HFF-Myc (cell line): ENCODE measurements around the gene URM1.
A peak's percentile ranks its signal among the peaks of the same experiment; 100 is the strongest.
"Not testable (repeated sequence)": the region's sequence is repeated elsewhere in the genome, so short reads cannot be mapped to it uniquely, and the experiment has no call there.

ENCODE experiments used
- DNase-seq: peaks from one replicate; pipeline ENCODE4 v3.0.0-alpha.2; 2011; ENCODE audit warnings: low read depth; ENCODE audit errors: extremely low read depth
- H3K4me3 ChIP-seq: replicated peaks from 2 replicates; pipeline ENCODE4 v1.5.1; 2011; ENCODE audit warnings: low read depth, mild to moderate bottlenecking, control low read depth, low read length
- CTCF ChIP-seq: IDR thresholded peaks from 2 replicates; pipeline ENCODE4 v1.5.1; 2012; ENCODE audit warnings: mild to moderate bottlenecking, low read depth, low read length, control low read depth; ENCODE audit errors: missing control alignments

Gene URM1

GRCh38 chr9:128420651-128421481 lies 49.7 kb downstream of the URM1 start, which contains the start of gene CERCAM:
CERCAM (plus strand) TSS chr9:128420857; CDS start chr9:128420878, 21 bp downstream.
- no peak for TF ChIP-seq CTCF
- peak within 1 kb of the TSS; percentile 60 for H3K4me3 ChIP-seq

GRCh38 chr9:128421482-128421996 lies 50.4 kb downstream of the URM1 start:
- no peak for DNase-seq
- H3K4me3 ChIP-seq = peak overlapping the region; percentile 60

More at GRCh38 chr9:128420651-128421481, 49.7 kb downstream of the URM1 start, which contains the start of gene CERCAM:
- no peak for DNase-seq

GRCh38 chr9:128422022-128422782 lies 51.0 kb downstream of the URM1 start:
- peak overlapping the region; percentile 60 for H3K4me3 ChIP-seq
- DNase-seq = not testable (repeated sequence)

More at GRCh38 chr9:128421482-128421996, 50.4 kb downstream of the URM1 start:
- no peak for TF ChIP-seq CTCF

DNA sequence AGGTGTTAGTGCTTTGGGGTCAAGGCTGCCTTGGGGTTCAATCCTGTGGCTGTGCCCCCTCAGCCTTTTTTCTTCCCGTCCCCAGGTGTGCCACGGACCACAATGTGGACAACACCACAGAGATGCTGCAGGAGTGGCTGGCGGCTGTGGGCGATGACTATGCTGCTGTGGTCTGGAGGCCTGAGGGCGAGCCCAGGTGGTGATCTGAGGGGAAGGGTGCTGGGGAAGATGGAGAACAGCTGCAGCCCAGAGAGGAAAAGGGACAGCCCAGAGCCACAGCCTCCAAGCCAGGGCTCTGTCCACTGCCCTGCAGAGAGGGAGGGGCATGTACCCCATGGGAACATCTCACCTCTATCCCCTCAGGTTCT lies 51.6 kb downstream of the URM1 start:
- no peak for TF ChIP-seq CTCF
- no peak for DNase-seq
- no peak overlapping the region for H3K4me3 ChIP-seq

- not testable (repeated sequence) for H3K4me3 ChIP-seq, DNase-seq
Measured at GRCh38 chr9:128423356-128423755, 52.2 kb downstream of the URM1 start.

DNA sequence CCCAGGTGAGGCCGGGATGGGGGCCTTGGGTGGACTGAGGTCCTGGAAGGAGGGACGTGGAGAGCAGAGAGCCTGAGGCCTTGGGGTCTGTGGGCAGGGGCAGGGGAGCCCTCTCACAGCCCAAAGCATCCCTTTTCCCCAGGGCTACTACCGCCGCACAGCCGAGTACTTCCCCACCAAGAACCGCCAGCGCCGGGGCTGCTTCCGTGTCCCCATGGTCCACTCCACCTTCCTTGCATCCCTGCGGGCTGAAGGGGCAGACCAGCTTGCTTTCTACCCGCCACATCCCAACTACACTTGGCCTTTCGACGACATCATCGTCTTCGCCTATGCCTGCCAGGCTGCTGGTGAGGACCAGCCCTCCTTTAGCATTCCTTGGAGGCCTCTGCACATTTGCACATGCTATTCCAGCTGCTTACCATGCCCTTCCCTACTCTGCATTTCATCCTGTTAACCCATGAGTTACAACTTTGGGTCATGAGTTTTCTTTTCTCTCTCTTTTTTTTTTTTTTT lies 53.1 kb downstream of the URM1 start:
- no peak overlapping the region for H3K4me3 ChIP-seq
- no peak for TF ChIP-seq CTCF
- no peak for DNase-seq

DNA sequence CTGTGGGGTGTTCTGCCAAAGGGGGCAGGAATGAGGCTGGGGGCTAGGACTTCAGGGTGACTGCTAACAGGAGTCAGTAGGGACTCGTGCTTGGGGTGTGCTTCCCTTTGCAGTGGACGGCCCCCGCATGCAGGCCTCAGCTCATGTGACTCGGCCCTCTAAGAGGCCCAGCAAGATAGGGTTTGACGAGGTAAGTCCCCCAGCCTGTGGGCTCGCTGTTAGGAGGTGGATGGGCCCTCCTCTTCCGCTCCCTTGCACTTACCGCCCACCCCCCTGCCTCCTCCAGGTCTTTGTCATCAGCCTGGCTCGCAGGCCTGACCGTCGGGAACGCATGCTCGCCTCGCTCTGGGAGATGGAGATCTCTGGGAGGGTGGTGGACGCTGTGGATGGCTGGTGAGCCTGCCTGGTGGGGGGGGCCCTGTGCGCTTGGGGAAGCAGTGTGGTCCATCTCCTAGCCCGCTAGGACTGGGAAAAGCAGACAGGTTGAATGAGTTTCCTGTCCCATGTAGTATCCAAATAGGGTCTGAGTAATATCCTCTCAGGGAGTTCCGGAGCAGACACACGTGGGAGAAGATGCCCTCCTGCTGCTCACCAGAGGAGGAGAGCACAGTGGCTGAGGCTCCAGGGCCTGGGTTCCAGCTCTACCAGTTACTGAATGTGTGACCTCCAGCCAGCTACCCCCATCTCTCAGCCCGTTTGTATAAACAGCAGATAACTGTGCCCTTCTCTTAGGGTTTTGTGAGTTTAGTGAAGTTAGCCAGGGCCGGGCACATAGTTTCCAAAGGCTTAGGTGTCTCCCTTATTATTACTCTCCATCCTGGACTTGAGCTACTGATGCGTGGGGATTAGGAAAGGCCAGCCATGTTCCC lies 57.7 kb downstream of the URM1 start:
- H3K4me3 ChIP-seq = no peak overlapping the region
- TF ChIP-seq CTCF = no peak
- no peak for DNase-seq
